ENCODE data around the gene DUSP1. TPM values are rescaled to one million over a fixed set of nuclear protein-coding genes. Genes with fewer than 3 reads are reported as not detected.
"Not testable (repeated sequence)": the region's sequence is repeated elsewhere in the genome, so short reads cannot be mapped to it uniquely, and the experiment has no call there.

The DUSP1 gene
- polyA plus RNA-seq, 1 donor from 2014 or later: 48.3 TPM

- H3F3A ChIP-seq (ENCODE audit: insufficient read depth, low read length, poor library complexity, severe bottlenecking); H3K27me3 ChIP-seq (ENCODE audit: insufficient read depth, low read depth, low read length); H3K27ac ChIP-seq (ENCODE audit: low read length); H3K4me2 ChIP-seq (ENCODE audit: low read length); H2AFZ ChIP-seq (ENCODE audit: low read depth, low read length); H4K20me1 ChIP-seq (ENCODE audit: insufficient read depth); H3K4me3 ChIP-seq (ENCODE audit: low read length); H3K9ac ChIP-seq (ENCODE audit: low read length); H3K36me3 ChIP-seq (ENCODE audit: insufficient read depth, low read length); H3K9me2 ChIP-seq (ENCODE audit: insufficient read depth, low read length); H3K9me3 ChIP-seq (ENCODE audit: low read length); H3K79me2 ChIP-seq (replicated peaks; ENCODE audit: insufficient read depth, low read length): not testable (repeated sequence)
Observed at GRCh38 chr5:172784162-172784561, 13.2 kb upstream of the DUSP1 start.

DNA sequence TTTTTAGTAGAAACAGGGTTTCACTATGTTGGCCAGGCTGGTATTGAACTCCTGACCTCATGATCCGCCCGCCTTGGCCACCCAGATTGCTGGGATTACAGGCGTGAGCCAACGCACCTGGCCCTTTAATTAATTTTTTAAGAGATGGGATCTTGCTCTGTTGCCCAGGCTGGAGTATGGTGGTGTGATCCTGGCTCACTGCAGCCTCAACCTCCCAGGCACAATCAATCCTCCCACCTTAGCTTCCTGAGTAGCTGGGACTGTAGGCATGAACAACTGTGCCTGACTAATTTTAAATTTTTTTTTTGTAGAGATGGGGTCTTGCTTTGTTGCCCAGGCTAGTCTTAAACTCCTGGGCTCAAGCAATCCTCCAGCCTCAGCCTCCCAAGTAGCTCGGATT lies 12.3 kb upstream of the DUSP1 start:
- not testable (repeated sequence) for H3K9me3 ChIP-seq (ENCODE audit: low read length); H4K20me1 ChIP-seq (ENCODE audit: insufficient read depth); H3F3A ChIP-seq (ENCODE audit: insufficient read depth, low read length, poor library complexity, severe bottlenecking); H3K4me2 ChIP-seq (ENCODE audit: low read length); H3K9me2 ChIP-seq (ENCODE audit: insufficient read depth, low read length); H3K79me2 ChIP-seq (replicated peaks; ENCODE audit: insufficient read depth, low read length); H3K27ac ChIP-seq (ENCODE audit: low read length); H2AFZ ChIP-seq (ENCODE audit: low read depth, low read length); H3K4me3 ChIP-seq (ENCODE audit: low read length); H3K9ac ChIP-seq (ENCODE audit: low read length); H3K36me3 ChIP-seq (ENCODE audit: insufficient read depth, low read length); H3K27me3 ChIP-seq (ENCODE audit: insufficient read depth, low read depth, low read length)

DNA sequence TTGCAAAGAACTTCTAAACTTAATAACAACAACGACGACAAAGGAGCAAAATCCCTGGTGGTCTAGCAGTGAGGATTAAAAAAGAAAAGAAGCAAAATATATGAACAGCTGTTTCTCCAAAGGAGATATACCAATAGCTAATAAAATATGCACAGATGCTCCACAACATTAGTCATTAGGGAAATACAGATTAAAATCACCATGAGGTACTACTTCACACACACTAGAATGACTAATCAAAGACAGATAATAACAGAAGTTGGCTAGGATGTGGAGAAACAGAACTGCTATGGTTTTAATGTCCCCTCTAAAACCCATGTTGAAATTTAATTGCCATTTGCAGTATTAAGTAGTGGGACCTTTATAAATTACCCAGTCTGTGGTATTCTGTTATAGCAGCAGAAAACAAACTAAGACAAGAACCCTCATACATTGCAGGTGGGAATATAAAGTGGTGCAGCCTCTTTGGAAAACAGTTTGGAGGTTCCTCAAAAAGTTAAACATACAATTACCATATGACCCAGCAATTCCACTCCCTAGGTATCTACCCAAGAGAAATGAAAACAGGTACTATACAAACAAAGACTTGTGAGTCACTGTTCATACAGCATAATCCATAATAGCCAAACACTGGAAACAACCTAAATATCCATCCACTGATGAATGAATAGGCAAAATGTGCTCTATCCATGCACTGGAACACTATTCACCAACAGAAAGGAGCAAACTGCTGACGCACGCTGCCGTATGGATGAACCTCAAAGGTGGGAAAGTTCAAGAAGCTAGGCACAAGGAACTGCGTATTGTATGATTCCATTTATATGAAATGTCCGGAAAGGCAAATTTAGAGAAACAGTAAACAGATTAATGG lies 11.4 kb upstream of the DUSP1 start:
- no peaks in the 10 kb centered on the region for H4K20me1 ChIP-seq (ENCODE audit: insufficient read depth)
- H3K9me2 ChIP-seq (ENCODE audit: insufficient read depth, low read length): no peaks in the 10 kb centered on the region
- no peaks in the 10 kb centered on the region for H3K27me3 ChIP-seq (ENCODE audit: insufficient read depth, low read depth, low read length)
- no peaks in the 10 kb centered on the region for H3K36me3 ChIP-seq (ENCODE audit: insufficient read depth, low read length)
- no peaks in the 10 kb centered on the region for H3K9me3 ChIP-seq (ENCODE audit: low read length)
- TF ChIP-seq RAD21 (conservative IDR thresholded peaks at IDR 0.05) (no peak), MXI1 (conservative IDR thresholded peaks at IDR 0.05; ENCODE audit: poor library complexity, severe bottlenecking) (no peak)
- TF ChIP-seq, protein P1, sequence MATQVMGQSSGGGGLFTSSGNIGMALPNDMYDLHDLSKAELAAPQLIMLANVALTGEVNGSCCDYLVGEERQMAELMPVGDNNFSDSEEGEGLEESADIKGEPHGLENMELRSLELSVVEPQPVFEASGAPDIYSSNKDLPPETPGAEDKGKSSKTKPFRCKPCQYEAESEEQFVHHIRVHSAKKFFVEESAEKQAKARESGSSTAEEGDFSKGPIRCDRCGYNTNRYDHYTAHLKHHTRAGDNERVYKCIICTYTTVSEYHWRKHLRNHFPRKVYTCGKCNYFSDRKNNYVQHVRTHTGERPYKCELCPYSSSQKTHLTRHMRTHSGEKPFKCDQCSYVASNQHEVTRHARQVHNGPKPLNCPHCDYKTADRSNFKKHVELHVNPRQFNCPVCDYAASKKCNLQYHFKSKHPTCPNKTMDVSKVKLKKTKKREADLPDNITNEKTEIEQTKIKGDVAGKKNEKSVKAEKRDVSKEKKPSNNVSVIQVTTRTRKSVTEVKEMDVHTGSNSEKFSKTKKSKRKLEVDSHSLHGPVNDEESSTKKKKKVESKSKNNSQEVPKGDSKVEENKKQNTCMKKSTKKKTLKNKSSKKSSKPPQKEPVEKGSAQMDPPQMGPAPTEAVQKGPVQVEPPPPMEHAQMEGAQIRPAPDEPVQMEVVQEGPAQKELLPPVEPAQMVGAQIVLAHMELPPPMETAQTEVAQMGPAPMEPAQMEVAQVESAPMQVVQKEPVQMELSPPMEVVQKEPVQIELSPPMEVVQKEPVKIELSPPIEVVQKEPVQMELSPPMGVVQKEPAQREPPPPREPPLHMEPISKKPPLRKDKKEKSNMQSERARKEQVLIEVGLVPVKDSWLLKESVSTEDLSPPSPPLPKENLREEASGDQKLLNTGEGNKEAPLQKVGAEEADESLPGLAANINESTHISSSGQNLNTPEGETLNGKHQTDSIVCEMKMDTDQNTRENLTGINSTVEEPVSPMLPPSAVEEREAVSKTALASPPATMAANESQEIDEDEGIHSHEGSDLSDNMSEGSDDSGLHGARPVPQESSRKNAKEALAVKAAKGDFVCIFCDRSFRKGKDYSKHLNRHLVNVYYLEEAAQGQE (IDR thresholded peaks at IDR 0.05; ENCODE audit: borderline replicate concordance): no peak
- no peaks in the 10 kb centered on the region for H3K79me2 ChIP-seq (replicated peaks; ENCODE audit: insufficient read depth, low read length)
- H3K4me2 ChIP-seq (ENCODE audit: low read length): no peak overlapping the region
- H3F3A ChIP-seq (ENCODE audit: insufficient read depth, low read length, poor library complexity, severe bottlenecking): no peaks in the 10 kb centered on the region
- H3K9ac ChIP-seq (ENCODE audit: low read length): no peak overlapping the region
- H3K27ac ChIP-seq (ENCODE audit: low read length): no peak overlapping the region
- no peak overlapping the region for H3K4me3 ChIP-seq (ENCODE audit: low read length)
- no peak overlapping the region for H2AFZ ChIP-seq (ENCODE audit: low read depth, low read length)

GRCh38 chr5:172779691-172780341 lies 8.8 kb upstream of the DUSP1 start:
- Histone ChIP-seq H3K4me2 (ENCODE audit: low read length) (no peak overlapping the region), H4K20me1 (ENCODE audit: insufficient read depth) (no peaks in the 10 kb centered on the region)
- TF ChIP-seq MXI1 (conservative IDR thresholded peaks at IDR 0.05; ENCODE audit: poor library complexity, severe bottlenecking): no peak
- TF ChIP-seq, protein P2, sequence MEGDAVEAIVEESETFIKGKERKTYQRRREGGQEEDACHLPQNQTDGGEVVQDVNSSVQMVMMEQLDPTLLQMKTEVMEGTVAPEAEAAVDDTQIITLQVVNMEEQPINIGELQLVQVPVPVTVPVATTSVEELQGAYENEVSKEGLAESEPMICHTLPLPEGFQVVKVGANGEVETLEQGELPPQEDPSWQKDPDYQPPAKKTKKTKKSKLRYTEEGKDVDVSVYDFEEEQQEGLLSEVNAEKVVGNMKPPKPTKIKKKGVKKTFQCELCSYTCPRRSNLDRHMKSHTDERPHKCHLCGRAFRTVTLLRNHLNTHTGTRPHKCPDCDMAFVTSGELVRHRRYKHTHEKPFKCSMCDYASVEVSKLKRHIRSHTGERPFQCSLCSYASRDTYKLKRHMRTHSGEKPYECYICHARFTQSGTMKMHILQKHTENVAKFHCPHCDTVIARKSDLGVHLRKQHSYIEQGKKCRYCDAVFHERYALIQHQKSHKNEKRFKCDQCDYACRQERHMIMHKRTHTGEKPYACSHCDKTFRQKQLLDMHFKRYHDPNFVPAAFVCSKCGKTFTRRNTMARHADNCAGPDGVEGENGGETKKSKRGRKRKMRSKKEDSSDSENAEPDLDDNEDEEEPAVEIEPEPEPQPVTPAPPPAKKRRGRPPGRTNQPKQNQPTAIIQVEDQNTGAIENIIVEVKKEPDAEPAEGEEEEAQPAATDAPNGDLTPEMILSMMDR (IDR thresholded peaks at IDR 0.05; ENCODE audit: poor library complexity, severe bottlenecking): no peak
- TF ChIP-seq, protein P1 (IDR thresholded peaks at IDR 0.05; ENCODE audit: borderline replicate concordance): no peak
- no peak for TF ChIP-seq EP300 (conservative IDR thresholded peaks at IDR 0.05; ENCODE audit: poor library complexity, severe bottlenecking)
- no peak for TF ChIP-seq TAF1 (IDR thresholded peaks at IDR 0.05; ENCODE audit: low read depth)
- TF ChIP-seq EZH2 (IDR thresholded peaks at IDR 0.05; ENCODE audit: borderline replicate concordance, insufficient read depth, low read length, poor library complexity, severe bottlenecking): no peak
- TF ChIP-seq RAD21 (conservative IDR thresholded peaks at IDR 0.05): no peak

More at GRCh38 chr5:172779691-172780341, 8.8 kb upstream of the DUSP1 start:
- Histone ChIP-seq H3K79me2 (replicated peaks; ENCODE audit: insufficient read depth, low read length) (no peaks in the 10 kb centered on the region), H3K36me3 (ENCODE audit: insufficient read depth, low read length) (no peaks in the 10 kb centered on the region), H3K9me2 (ENCODE audit: insufficient read depth, low read length) (no peaks in the 10 kb centered on the region), H3K4me3 (ENCODE audit: low read length) (no peak overlapping the region), H3K9ac (ENCODE audit: low read length) (no peak overlapping the region), H3F3A (ENCODE audit: insufficient read depth, low read length, poor library complexity, severe bottlenecking) (no peaks in the 10 kb centered on the region), H3K27me3 (ENCODE audit: insufficient read depth, low read depth, low read length) (no peaks in the 10 kb centered on the region), H3K9me3 (ENCODE audit: low read length) (no peaks in the 10 kb centered on the region), H2AFZ (ENCODE audit: low read depth, low read length) (no peak overlapping the region), H3K27ac (ENCODE audit: low read length) (no peak overlapping the region)

Data from neural cell (in vitro differentiated cells).